A673 (cell line): ENCODE measurements around the gene SCYGR3.

Experiments
- CTCF ChIP-seq: fragments of 300-800, 200-600 bp; sonication (generic); conservative IDR thresholded peaks from 2 replicates; pipeline ENCODE4 v1.5.1; 2017; ENCODE audit warnings: low read depth, mild to moderate bottlenecking, antibody characterized with exemption, low read length, moderate library complexity, mixed read lengths
- EZH2 ChIP-seq: fragments of 200-600 bp; sonication (generic); IDR thresholded peaks from 2 replicates; pipeline ENCODE4 v1.6.1; 2017; ENCODE audit warnings: borderline replicate concordance, low read depth, mild to moderate bottlenecking, mixed read lengths, antibody characterized with exemption, low read length; ENCODE audit not compliant: poor library complexity, severe bottlenecking

- TF ChIP-seq CTCF (no peak), EZH2 (no peak)
These were observed 44.0 kb downstream of the SCYGR3 start for GRCh38 chr2:227570615-227571014.
